Measurements from ENCODE around the gene SPPL2B. TPM values are rescaled to one million over a fixed set of nuclear protein-coding genes. Genes with fewer than 3 reads are reported as not detected.

The SPPL2B gene
- total and polyA plus RNA-seq, 9 of the 15 experiments (the other 6 are each of a cell fraction or from before 2014, with no cell fraction given) = 0.20 to 81.2 (median 15.1) TPM

GRCh38 chr19:2361246-2362045 lies 33.0 kb downstream of the SPPL2B start (continued):
- TF ChIP-seq TOE1 (IDR thresholded peaks at IDR 0.05; ENCODE audit: borderline replicate concordance) (peak; percentile 32; the same call in 1 of the 2 replicates), TOE1 (CRISPR knock-in tag; IDR thresholded peaks at IDR 0.05; ENCODE audit: borderline replicate concordance, low read depth) (no peak), ZNF511 (CRISPR knock-in tag; IDR thresholded peaks at IDR 0.05) (no peak), ZBTB7A (IDR thresholded peaks at IDR 0.05; ENCODE audit: borderline replicate concordance, control insufficient read depth, low read depth, low read length) (peak; percentile 30; the same call in 1 of the 2 replicates), ZNF778 (CRISPR knock-in tag; IDR thresholded peaks at IDR 0.05) (no peak), LCOR (CRISPR knock-in tag; IDR thresholded peaks at IDR 0.05) (no peak), EP400 (IDR thresholded peaks at IDR 0.05) (peak; percentile 25; the same call in 1 of the 2 replicates), E2F6 (IDR thresholded peaks at IDR 0.05; ENCODE audit: borderline replicate concordance in 1 of 2, extremely low read depth in 1 of 2, insufficient read depth in 1 of 2, insufficient read length in 1 of 2, low read depth in 1 of 2, low read length in 1 of 2, poor library complexity in 1 of 2, severe bottlenecking in 1 of 2) (peak in 1 of 2 experiments; percentile 15), C11orf30 (IDR thresholded peaks at IDR 0.05; ENCODE audit: low read depth) (no peak)

All from K562 (cell line).